HTR-8/SVneo (cell line): ENCODE measurements around the gene AGBL1.

Experiments used
- DNase-seq: peaks from one replicate; pipeline ENCODE4 v3.0.0; 2011; ENCODE audit warnings: low spot score, mixed read lengths; ENCODE audit not compliant: insufficient read length
- FAIRE-seq: peaks from 2 replicates; lab custom pipeline; 2011; peaks lifted over from hg19 to GRCh38; lab: Jason Lieb, UNC

AGBL1 gene

DNA sequence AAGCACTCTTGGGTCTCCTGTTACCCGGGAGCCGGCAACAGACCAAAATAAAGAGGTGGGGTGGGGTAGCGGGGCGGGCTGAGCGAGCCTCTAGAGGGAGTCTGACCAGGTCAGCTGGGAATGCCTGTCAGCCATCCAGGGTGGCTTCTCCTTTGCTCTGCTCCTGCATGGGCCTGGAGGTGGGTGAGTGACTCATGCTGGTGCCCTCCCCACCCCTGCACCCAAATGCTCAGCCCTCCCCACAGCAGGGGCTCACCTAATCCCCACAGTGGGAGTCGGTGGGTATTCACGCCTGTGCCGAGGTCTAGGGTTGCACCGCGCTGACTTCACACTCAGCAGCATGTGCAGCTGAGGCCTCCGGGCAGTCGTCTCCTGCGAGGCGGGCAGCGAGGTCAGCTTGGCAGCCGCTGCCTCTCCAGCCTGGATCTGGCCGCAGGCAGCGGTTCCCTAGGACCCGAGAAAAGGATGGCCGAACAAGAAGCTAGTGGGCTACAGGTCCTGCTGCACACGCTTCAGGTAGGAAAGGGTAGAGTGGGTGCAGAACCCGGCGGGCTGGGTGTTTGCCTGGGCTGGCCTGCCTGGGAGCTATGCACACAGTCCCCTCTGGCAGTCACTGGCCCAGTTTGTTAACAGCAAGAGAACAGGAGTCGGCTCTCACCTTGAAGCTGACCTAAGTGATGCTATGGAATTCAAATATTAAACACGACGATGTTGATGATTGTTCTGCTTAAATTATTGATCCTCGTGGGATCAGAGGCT lies at the start of gene AGBL1:
TSS of gene AGBL1 (plus strand) at position 364 of the 759 bp plus-strand sequence.
- no peak for FAIRE-seq

DNA sequence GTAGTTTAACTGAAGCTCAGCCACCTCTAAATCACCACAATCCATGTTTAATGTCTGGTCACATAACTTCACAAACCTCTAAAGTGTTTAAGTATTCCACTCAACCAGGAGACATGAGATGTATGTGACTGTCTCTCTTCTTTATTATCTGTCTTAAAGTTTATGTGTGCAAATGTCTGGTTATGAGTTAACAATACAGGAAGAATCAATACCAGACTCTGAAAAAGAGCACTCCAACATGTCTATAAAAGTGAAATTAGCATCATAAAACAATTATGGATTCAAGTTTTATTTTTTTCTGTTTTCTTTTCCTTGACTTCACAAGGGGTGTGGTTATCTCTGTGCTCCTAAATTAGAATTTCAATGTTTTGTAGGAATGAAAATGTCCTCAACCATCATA lies 44.8 kb upstream of the AGBL1 start:
- FAIRE-seq = no peak
- DNase-seq = no peak

More for the DNA sequence above, at the start of gene AGBL1:
- DNase-seq = no peak

DNA sequence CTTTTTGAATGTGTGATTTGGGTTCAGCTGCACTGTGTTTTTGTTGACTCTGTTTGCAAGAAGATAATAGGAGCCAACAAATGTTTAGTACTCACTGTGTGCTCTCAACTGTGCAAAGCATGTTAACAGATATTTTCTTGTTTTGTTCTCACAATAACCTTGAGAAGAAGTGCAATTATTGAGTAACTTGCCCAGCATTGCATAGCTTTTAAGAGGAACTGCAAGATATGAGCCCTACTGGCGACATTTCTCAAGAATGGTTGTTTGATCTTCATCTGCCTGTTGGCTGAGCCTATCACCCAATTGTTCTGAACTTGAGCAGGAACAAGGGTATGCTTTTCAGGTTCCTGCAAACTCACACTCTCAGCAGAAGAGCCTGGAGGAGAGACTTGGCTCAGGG lies 43.4 kb upstream of the AGBL1 start:
- DNase-seq = no peak
- no peak for FAIRE-seq

DNA sequence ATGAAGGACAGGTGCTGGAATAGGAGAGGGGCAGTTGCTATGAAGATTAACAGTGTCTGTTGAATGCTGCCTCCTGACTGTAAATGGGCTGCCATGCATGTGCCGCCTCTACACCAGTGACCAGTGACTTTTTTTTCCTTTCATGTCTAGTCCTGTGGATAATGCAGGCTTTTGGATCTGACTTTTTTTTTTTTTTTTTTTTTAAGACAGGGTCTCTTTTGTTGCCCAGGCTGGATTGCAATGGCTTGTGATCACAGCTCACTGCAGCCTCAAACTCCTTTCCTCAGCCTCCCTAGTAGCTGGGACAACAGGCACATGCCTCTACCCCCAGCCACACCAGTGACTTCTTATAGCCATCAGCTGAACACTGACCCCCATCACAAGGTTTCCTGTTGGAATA lies 41.2 kb upstream of the AGBL1 start:
- FAIRE-seq (no peak), DNase-seq (no peak)

DNA sequence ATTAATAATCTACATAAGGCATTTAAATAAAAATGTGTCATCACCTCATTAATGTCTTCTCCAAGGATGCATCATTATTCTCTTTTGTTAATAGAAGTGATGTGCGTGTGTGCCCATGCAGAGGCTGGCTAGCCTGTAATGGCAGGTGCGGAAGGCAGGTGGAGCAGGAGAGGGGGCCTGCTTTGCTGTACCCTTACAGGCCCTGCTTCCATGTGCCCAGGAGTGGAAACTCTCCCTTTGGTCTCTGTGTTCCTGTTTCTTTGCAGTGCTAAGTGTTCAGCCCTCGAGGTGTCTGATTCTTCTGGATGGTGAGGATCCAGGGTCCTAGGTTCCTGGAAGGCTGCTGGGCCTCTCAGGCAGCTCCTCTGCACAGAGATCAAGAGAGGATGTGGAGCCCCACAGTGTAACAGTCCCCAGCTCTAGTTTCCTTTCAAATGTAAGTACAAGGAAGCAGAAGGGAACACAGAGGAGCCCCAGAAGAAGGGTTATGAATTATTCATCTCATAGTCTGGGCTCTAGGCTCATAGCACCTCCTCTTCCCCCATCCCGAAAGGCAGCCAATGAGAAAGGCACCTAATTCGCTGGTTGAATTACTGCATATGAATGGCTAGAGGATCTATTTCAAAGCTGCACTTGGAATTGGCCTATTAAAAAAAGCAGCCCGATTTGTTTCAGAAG lies 39.2 kb upstream of the AGBL1 start:
- no peak for FAIRE-seq
- DNase-seq = no peak

DNA sequence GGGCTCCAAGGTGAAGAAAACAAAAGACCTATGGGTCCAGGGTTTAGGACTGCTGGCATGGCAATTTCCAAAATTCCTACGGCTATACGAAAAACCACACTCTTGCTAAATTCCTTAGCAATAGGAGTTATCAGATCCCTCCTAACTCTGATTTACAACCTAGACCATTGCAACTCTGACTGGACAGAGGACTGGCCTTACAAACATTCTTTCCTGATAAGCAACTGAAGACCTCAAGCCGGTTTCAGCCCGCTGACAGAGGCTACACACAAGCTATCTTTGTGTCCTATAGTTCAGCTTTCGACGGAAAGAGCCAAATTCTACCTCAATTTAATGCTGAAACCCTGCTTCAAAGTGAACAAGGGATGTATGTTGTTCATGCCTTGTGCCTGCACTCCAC lies 38.3 kb upstream of the AGBL1 start:
- DNase-seq = no peak

DNA sequence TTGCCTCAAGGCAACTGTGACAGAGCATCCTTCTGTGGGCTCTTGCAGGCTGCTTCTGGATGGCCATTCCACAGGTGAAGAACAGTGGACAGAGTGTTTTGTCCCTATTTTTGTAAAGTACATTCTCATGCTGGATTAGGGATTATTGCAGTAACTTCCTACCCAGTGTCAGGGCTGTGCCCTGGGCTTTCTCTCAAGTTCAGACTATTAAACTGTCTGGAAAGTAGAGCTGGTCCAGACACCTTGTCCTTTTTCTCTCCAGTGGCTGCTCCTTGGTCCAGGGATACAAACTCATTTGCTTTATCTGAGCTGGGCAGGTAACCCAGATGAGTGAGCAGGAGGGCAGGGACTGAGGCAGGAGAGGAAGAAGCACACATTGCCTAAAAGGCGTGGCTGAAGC lies 37.4 kb upstream of the AGBL1 start:
- no peak for FAIRE-seq
- DNase-seq = no peak

More for the DNA sequence above, 38.3 kb upstream of the AGBL1 start:
- FAIRE-seq = no peak

DNA sequence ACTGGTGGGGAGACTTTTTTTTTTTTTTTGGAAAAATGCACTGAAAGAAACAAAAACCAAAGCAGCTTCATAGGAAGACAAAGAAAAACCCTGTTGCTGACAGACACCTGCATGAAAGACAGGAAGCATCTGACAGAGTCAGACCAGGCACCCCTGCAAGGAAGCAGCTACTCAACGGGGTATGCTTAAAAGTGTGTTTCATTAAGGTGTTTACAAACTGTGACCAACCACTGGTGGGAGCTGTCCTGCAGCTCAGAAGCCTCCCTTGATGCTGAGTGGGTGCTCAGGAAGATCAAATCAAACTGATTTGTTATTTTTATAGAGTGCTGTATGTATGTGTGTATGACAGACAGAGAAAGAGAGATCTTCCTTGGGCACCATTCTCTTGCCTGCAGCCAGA lies 34.7 kb upstream of the AGBL1 start:
- DNase-seq (no peak), FAIRE-seq (no peak)

DNA sequence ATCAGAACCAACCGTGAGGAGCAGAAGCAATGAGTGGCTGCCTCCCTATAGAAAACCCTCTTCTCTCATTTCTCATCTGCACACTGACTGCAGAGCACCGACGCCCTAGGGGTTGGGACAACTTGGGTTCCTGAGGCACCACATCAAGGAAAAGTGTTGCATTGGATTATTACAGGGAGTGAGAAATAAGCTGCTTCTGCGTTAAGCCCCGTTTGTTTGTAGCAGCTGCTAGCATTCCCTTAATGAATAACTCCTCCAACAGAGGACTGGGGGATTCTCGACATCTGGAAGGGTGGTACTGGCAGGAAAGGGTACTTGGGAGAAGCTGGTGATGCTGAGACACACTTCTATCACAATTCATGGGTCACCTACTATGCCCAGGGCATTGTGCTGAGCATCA lies 25.3 kb upstream of the AGBL1 start:
- no peak for DNase-seq
- FAIRE-seq = no peak

DNA sequence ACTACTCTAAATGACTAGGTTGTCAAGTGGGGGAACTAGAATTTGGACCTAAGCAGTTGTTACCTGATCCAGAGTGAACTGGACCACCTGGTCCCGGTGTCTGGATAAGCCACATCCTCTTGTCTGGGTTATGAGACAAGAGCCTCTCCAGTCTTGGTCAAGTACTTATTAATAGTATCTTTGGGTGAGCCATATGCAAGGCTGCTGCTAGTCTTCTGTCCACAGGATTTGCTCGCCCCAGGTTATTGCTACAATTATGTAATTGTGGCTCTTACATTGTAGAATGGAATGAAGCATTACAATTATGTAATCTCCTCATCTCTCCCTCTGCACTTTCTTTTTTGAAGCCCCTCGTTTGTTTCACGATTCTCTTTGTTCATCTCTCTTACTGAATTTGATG lies 24.0 kb upstream of the AGBL1 start:
- FAIRE-seq = no peak
- no peak for DNase-seq

DNA sequence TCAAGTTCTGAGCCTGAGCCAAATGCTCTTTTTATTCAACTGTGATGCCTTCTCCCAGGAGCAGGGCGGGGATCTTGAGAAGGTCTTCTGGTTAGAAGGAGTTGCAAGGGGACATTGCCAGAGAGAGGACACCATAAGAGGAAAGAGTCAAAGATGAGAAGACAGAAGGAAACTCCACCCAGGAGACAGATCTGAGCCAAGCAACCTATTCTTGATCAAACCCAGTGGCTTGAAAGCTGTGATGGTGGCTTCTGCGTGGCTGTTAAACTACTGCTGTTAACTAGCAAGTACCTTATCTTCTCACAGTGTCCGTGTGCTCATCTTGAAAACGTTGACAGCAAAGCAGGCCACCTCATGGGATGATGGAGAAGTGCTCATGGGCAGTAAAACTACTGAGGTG lies 19.8 kb upstream of the AGBL1 start:
- DNase-seq = no peak
- FAIRE-seq = no peak

DNA sequence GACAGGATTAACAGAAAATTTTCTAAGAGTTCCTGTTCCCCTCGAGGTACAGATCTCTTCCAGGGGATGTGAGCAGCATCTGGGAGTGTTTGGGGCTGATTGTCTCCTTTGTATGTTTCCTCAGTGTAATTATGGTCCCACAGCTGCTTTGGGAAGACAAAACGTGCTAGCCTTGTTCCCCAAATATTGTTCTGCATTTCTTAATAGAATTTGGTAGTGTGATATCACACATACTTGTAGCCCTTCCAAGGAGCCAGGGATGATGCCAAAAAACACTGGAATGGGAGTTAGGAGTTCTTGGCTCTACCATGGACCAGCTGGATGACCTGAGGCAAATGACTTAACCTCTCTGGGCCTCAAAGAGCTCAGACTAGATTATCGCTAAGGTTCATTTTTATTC lies 19.0 kb upstream of the AGBL1 start:
- DNase-seq (no peak), FAIRE-seq (no peak)

DNA sequence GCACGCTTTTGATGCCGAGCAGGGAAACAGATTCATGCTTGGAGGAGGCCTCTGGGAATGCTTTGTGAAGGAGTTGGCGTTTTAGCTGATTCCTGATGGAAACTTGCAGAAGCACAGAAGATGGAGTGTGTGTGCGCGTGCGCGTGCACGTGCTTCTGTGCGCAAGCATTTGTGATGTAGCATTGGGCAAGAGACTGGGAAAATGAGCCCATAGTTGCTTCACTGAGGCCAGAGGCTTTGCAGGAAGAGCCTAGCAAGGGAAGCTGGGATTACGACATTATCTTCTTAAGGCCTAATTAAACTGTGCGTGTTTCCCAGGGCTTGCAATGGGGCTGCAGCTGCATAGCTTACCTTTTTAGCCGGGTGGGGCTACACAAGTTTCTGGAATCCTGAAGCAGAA lies 18.1 kb upstream of the AGBL1 start:
- no peak for DNase-seq
- no peak for FAIRE-seq

DNA sequence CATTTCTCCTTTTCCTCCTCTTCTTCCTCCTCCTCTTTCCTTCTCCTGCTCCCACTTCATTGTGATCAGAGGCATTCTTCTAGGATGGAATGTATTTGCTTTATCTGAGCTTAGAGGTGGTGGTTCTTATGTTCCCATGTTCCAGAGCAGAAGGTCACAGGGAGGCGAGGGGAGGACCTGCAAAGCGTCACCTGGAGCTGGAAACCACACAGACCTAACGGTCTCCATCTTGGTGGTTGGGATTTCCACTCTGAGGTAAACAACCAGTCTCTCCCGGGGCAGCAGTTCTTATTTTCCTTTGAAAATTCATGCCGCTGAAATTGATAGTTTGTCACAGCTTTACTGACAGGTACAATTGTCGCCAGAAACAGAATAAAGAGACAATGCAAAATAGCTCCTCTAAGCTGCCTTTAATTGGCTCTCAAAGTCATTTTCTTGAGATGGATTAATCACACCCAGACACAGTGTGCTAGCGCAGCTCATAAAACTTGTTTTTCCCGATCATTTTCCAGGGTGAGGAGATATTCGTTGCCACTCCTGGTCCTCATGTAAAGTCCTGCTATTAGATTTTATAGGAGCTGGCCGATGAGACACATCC lies 16.9 kb upstream of the AGBL1 start:
- no peak for FAIRE-seq

DNA sequence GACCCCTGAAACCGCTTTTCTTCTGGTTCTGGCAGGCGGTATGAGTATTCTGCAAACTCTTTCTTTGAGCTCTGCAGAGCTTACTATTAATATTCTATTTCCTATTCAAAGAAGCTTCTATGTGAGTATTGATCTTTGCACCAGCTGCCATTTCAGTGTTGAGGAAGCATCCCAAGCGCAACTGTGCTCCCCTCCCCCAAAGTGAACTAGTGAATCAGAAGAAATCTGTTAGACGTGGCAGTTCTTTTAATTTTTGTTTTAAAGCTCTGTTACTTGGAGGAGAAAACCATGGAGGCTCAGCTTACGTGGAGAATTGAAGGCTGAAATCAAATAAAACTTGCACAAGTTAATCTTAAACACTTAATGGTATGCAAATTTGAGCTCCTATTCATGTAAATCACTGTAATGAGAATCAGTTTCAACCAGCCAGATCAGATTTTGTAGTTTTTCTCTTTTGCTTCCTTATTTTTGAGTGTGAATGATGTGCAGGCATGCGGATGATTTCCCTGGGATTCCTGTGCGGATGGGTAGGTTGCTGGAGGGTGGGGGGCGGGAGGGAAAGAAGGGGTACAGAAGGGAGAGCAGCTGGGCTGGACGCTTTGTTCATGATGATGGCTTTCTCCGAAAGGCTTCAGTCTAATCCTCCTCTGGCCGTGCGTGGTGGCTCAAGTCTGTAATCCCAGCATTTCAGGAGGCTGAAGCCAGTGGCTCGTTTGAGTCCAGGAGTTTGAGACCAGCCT lies 16.1 kb upstream of the AGBL1 start:
- DNase-seq (no peak), FAIRE-seq (no peak)

More for the DNA sequence above, 16.9 kb upstream of the AGBL1 start:
- DNase-seq = no peak

DNA sequence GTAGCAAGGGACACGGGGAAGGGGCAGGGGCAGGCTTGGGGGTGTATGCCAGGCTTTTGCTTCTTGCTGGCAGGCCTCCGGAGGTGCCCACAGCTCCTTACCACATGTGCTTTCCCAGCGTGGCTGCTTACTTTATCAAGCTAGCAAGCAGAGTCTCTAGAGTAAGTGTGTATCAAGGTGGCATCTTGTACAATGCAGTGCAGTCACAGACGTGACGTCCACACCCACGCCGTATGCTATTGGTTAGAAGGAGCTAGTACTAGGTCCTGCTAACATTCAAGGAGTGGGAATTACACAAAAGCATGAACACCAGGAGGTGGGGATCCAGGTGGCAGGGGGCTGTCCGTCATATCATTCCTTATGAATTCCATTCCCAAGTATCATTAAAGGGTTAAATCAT lies 15.3 kb upstream of the AGBL1 start:
- no peak for FAIRE-seq
- no peak for DNase-seq

DNA sequence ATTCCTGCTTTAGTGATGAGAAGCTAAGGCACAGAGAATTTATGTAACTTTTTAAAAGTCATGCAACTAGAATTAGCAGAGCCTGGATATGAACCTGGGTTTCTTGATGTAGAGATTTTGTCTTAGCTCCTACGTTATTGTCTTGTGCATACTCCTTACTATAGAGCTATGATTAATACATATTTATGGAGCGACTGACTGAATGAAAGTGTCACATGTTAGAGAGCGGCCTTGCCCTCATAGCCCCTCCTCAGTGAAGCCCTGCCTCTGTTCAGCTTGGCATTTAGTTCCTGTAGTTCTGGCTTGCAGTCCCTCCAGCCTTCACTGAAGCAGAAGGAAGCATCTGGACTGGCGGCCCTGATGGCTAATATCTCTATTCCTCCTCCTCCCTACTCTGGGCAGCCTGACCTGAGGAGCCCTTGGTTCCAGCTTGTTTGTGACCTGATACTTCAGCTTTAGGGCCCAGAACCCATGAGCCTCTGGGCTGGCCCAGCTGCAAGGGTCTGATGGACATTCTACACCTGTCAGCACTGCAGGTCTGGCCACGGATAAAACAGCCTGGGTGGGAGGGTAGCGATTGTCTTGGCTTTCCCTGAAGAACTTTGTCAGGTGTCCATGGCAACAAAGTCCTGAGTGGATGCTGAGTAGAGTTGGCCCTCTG lies 13.4 kb upstream of the AGBL1 start:
- FAIRE-seq (no peak), DNase-seq (no peak)

DNA sequence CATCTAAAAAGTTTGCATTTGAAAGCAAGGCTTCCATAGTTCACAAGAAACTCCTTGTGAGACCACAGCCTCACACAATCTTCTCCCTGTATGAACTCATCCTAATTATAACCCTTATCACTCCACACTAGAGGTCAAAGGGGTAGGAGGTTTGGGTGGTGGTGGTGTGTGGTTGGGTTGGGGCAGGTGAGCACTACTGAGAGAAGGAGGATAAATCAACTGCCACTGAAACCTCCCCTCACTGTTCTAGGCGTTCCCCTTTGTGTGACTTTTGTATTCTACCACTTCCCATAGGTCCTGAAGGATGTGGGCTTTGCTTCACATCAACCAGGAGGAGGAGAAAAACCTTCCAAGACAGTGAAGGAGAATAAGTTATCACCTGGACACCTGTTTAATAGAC lies 6.4 kb upstream of the AGBL1 start:
- no peak for FAIRE-seq
- DNase-seq = no peak

DNA sequence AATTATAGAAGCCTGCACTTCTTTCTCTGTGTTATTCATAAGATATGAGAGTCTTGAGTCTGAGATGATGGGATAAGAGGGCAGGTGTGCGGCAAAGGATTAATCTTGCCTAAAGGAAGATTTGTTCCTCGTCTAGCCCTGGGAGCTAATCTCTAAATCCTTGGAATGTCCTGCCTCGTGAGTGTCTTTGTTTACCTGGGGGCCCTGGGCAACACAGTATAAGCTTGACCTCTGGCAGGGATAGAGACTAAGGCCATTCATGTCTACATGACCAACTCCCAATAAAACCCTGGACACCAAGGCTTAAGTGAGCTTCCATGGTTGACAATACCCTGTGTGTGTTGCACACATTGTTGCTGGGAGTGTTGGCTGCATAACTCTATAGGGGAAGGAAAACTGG lies 3.2 kb upstream of the AGBL1 start:
- DNase-seq (no peak), FAIRE-seq (no peak)

DNA sequence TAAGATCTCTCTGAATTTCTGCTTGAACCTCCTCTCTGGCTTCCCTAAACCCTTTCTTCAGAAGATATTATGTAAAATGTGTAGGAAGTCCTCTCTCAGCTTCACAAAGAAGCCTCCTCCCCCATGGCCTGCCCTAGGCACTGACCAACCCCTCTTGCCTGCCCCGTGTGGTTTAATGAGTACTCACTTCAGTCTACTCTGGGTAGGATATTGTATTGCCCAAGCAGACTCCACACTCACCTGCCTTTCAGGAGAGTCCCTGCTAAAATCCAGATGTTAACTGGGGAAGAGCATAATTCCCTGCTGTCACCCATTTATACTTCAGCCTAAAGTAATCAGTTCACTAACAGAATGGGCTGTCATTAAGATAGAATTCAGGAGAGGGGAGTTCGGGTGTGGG lies 2.6 kb upstream of the AGBL1 start:
- no peak for FAIRE-seq

More for the DNA sequence above, 2.6 kb upstream of the AGBL1 start:
- no peak for DNase-seq
